Inflammatory macrophage treated with lipopolysaccharide for 1 hour (primary cell): ENCODE results near the gene HPSE2.

Experiments used
- DNase-seq, 2 donors: peaks; one replicate each; pipeline ENCODE4 v3.0.0-alpha.2; 2020 to 2022

Gene HPSE2

DNA sequence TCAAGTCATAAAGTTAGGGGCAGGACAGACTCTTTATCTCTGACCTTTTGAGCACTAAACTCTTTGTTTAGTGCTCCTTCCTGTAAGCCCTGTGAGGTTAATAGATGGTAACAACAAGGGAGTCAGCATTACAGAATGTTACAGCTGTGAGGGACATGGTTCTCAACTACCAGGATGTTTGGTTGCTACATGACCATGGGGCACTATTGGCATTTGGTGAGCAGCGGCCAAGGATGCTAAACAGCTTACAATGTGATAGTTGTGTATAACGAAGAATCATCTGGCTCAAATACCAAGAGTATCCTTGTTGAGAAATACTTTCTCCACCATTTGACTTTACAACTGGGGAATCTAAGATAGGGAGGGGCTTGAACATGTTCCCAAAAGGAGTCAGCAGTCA lies 753.6 kb downstream of the HPSE2 start:
- DNase-seq = no peak

DNA sequence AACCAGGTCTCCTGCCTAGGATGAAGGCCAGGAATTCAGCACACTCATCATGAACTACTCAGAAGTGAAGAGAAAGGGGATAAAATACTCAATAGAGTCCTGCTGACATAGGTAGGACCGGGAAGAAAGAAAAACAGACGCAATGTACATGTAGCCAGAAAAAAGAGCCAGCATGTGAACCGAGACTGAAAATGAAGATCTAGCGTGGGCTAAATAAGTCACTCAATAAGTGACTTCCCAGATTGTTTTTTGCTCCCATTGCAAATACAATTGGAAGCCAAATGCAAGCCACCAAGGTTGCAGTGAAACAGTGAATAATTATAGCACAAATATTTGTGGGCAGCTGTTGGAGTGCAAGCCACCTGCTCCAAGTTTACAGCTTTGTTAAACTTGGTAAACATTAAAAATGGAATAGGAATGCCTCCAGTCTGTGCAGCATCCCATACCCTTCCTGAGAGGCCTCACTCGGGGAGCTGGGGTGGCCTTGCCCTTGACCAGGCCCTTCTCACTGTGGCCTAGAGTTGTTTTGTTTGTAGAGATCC lies 754.2 kb downstream of the HPSE2 start:
- no peak for DNase-seq

DNA sequence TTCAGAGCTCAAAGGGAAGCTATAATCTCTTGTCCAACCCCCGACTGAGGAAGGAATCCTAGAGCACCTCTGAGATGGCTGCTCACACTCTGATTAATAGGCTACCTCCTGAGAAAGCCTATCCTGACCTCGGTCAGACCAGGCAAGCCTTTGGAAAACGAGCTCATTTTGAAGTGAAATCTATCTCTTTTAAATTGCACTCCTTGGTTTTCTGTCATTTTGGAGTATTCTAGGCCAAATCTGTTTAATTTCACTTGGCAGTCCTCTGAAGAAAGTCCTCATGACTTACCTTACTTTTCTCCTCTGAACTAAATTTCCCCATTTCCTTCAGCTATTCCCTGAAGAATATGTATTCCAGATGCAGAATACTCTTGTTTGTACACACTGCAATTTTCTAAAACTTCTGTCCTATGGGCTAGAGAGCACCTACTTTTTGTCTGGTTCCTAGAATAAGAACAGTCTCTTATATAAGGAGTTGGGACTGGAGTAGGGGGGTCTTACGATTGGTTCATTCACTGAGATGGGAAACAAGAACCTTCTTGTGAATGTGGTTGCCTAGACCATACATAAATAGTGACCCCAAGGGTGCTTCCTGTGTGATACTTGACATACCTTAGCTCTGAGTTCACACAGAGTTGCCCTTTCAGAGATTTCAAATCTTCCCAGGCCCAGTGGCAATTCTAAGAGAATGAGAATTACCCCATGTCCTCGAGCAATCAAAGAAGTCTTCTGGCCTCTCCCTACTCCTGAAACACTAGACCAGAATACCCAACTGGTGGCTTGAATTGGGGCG lies 757.0 kb downstream of the HPSE2 start:
- DNase-seq = no peak

DNA sequence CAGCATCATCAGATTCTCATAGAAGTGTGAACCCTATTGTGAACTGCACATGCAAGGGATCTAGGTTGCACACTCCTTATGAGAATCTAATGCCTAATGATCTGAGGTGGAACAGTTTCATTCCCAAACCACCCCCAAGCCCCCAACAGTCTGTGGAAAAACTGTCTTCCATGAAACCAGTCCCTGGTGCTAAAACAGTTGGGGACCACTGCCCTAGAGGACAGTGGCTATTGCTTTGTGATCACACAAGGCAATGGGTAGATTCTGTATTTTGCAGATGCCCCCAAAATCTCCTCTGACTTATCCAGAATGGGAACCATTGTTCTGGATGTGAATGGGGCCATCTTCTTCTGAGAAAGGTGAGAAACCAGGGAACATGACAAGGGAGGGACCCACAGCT lies 757.8 kb downstream of the HPSE2 start:
- no peak for DNase-seq

DNA sequence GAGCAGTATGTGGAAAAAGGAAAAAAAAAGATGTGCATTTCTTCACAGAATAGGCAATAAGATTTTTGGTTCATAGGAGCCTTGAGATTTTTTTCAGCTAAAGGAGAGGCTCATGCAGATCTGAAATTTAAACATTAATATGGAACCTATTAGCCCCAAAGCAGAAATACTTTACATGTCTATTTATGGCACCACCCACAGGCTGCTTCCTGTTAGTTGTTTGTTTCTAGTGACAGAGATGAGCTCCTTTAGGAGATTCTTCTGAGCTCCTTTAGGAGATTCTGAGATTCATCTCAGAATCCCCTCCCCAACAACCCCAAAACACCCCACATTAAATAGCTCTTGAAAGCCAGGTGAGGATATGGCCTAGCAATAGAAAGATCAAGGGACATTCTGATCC lies 761.0 kb downstream of the HPSE2 start:
- no peak for DNase-seq

DNA sequence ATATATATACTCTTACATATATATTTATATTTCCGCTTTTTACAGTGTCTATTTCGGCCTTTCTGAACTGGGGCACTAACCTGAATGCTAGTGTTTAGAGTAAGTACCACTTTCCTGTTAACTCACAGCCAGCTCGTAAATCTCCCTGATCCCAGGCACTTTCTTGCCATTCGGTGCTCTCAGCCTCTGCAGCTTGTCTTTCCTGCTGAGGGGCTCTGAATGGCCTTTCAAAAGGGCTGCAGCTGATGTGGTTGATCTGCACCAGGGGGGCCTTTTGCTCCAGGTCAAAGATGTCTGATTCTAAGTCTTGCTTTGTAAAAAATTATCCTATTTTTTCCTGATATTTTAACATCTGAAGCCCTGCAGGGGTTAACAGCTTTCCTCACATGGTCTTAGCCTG lies 763.5 kb downstream of the HPSE2 start:
- DNase-seq = no peak

DNA sequence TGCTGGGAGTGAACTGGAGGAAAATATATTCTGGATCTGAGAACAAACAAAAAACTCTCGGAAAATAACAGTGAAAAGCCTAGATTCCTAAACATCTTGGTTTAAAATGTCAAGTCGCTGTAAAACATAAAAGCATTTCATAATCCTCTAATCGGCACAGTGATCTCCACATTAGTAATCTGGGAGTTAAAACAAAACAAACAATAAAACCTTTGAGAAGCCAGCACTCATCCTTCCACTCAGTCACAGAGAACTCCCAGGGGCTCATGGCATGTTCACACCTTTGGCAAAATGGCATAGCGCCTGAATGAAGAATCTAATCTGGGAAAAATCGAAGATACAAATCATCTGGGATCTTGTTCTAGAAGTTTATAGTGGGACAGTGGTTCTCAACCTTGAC lies 764.8 kb downstream of the HPSE2 start:
- DNase-seq = no peak

DNA sequence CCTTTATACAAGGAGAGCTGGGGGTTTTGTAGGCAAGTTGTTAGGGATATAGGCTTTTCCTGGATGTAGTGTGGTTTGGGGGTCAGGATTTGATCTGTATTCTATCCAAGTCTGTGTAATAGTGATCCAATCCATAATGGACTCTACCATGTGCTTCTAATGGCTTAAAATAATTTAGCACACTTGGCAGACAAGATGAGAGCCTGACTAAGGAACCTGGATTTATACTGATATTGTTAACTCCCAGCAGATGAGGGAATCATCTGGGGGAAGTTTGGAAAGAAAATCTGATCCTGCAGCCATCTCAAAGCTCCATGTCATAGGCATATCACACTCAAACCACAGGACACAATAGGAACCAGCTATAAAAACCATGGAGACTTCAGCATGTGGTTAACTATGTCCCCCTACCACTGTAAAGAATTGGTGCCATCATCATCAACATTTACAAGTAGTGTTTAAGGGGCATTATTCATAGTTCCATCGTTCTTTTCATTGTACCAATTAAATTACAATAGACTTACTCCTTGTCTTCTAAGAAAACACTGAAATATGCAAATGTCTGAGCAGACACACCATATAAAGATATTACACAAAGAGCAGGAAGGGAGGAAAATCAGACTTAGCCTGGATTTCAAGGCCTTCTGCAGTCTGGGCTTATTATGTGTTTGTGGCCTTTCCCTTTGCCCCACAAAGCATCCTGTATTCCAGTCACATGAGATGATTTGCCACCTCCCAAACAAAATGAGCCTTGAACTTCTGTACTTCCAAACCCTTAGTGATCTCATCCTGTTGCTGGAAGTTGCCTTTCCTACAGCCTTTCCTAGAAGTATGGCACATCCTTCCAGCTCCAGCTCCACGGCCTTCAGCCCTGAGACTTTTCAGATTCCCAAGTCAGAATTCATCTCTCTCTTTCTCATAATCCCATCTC lies 766.4 kb downstream of the HPSE2 start:
- DNase-seq = no peak

DNA sequence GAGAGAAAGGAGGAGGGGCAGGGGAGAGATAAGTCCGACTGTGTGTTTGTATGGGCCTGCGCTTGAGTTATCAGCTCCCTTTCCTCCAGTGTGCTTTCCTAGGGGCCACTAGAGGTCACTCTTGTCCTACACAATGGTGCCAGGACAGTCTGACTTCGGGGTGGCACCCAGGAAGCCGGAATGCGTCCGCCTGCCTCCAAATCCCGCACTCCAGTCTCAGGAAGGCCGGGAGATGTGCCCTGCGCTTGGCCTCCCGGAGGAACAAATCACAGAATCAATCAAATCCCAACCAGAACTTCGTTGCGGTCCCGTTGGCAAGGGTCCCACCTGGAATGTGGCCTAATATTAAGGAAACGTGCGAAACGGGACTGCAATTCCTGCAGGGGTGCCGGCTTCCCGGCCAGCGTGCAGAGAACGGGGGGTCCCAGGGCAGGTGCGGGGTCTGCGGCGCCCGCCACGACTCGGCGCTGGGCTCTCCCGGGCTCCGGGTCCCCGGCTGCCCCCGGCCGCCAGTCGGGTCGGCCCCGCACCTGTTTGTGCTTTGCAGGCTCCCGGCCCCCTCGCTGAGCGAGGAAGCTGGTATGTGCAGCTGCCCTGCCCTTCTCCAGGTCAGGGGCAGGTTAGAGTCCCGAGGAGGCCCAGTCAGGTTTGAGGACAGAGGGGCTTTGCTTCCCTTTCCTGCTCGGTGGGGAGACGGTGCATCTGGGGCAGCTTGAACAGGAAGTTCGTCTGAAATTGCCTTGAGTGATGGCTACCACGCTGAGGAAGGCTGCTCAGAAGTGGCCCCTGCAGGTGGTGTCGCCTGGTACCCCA lies 767.9 kb downstream of the HPSE2 start:
- peak; percentile 67 to 85 for DNase-seq

DNA sequence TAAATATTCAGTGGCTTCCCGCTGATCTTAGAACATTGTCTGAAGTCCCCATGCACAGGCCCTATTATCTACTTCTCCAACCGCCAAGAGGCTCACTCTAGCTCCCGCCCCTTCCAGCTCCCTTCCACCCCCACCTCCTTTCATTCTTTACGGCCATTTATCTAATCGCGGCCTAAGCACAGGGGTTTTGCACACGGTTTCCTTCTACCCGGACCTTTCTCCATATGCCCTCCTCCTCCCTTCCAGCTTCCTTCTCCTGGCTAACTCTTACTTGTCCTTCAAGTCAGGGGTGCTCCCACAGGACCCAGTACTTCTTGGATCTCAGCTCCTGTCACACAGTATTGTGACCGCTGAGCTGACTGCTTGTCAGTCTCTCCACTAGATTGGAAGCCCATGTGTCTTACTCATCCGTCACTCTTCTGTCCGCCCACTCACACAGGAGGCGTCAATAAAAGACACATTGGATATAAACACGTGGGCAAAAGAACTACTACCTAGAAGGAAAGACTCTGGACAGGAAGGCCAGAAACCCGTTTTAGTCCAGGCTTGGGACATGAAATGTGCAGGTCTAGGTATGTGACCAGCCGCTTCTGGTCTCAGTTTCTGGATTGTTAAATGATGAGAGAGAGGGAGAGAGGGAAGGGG lies 768.7 kb downstream of the HPSE2 start:
- no peak for DNase-seq

DNA sequence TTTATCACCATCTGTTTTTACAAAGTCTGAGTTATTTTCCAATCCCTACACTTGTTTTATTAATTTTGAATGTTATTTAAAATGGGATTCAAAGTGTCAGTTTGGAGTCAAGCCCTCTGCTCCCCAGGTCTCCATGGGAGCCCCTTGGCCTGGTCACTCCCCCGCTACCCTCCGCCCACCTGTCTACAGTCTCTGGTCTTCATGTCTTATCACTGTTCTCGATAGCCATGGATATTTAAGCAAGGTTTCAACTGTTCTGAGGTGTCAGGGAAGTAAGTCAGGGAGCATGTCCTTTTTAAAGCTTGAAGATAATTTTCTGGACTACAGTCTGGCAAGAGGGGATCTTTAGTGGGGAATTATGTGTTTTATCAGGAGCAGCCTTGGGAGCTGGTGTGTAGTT lies 769.8 kb downstream of the HPSE2 start:
- no peak for DNase-seq

DNA sequence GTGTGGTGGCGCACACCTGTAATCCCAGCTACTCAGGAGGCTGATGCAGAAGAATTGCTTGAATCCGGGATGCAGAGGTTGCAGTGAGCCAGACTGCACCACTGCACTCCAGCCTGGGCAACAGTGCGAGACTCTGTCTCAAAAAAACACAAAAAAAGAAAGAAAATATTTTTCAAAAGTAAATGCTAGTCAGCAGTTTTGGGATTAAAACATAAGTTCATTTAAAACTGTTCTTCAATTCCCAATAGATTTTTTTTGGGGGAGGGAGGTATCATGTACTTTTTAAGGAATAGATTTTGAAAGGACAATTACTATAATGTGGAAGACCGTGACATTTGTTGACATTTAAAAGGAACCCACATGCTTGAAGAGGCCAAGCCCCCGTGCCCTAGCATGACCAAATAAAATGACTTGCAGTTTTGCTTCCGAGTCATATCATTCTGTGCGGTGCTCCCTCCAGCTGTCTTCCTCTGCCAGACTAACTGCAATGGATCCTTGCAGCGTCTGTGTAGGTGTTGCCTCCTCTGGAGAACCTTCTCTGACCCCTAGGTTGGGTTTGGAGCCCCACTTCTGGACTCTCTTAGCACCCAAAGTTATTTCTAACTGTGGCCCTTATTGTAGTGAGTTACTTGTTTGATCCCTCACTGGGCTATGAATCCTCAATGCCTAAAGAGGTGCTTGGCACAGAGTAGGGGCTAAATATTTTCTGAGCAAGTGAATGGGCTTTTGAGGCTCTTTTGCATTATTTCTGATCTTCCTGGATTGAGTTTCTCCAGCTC lies 771.5 kb downstream of the HPSE2 start:
- DNase-seq = peak in 1 of 2 donors; percentile 12

DNA sequence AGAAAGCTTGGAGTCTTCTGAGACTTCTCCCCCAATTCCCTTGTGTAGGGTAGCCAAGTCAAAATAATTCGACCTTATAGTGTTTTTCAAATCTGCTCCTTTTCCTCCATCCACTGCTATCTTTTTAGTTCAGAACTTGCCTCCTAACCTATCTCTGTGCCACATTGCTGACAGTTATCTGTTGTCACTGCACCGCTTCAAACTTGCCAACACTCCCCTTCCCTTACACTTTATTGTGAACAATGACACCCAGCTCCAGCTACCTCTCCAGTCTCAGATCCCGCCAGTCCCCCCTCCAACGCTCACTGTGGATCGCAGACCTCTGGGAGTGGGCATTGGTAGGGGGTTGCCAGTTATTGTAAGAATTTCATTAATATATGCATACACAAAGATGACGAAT lies 772.6 kb downstream of the HPSE2 start:
- DNase-seq = no peak

DNA sequence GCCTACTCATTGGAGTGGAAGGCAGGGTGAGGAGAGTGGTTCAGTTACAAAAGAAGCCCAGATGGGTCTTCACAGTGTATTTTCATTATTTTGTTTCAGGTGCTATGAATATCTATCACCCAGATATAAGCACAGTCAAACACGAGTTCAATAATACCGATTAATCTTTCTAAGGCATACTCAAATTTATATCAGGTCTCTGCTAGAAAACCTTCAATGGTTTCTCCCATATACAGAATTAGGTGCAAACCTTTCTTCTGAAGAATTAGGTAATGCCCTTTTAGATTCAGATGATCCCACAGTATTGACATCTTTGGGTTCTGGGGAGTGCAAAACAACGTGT lies 774.2 kb downstream of the HPSE2 start:
- no peak for DNase-seq

DNA sequence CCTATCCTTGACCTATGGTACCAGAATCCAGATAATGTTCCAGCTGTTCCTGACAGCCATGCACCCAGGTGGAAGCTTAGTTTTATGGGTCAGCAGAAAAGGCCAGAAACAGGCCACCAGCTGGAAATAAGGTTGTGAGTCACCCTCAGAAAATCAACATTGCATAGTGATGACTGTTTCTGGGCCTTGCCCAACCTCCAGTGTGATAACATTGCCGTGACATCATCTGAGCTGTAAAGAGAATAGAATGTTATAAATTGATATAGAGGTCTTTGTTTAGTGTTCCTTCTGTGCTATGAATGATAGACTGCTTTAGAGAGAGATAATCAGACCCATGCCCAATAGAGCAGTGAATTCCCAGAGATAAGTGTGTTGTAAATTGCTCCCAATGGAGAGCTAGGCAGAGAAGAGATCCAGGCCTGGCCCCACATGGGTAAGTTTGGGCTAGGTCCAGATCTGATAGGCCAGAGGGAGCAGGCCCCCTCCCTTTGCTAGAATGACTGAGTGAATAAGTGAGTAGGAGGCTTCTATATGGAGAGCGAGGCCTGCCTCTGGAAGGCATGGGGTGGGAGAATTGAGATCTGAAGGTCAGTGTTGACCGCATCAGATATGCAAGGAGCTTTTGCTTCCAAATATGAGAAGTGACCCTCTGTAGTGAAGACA lies 774.7 kb downstream of the HPSE2 start:
- DNase-seq = peak; percentile 80 to 83

DNA sequence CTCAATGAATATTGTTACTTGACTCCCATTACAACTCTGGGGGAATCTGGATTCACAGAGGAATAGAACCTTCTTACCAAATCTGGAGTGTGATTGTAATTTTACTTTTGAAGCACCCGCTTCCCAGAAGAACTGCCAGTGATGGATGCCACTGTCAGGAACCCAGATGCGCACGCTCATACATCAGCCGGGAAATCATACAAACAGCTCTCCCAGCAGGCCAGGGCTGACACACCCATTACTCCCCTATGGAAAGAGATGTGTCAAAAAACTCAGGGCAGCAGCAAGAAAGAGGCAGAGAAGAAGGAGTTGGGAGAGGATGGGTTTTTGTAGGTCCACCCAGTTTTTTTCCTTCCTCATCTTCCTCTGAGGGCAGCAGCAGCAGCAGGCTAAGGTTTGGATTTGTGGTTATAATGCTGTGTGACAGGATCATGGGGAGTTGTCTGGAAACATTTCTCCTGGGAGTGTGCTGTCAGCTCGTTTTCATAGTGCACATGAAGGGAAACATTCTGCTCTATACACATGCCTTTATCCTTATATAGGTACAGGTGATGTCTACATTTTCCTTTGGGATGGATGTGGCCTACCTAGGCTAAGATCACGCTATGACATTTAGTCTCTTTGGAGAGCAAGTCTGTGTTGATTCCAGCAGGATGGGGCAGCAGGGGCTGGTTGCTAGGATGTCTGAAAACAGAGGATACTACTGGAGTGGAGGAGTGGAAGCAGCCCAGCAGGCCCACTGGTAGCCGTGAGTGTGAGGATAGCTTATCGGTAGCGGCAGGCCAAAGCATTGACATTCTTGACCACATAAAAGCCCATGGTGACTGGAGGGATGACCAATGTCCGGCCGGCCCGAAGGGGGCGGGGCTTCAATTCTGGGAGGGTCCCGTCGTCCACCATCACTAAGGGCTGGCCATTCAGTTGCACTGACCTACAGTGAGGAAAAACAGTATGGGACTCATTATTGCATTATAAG lies 776.6 kb downstream of the HPSE2 start:
- DNase-seq = no peak

DNA sequence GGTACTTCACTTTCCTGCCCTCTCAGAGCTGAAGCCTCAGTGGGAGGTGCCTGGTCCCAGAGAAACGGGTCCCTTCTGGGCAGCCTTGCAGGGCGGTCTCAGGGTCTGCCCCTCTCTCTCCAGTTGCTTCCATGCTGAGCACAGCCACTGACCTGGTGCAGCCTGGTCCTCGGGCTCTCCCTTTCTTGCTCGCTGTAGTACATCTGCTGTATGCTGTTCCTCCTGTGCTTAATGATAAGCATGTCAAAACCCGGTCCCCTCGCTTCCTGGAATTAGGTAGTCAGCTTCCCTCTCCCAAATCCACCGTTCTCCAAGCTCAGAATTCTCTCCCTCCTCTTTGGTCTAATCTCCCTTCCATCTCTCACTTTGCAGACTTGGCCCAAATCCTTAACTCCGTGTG lies 777.9 kb downstream of the HPSE2 start:
- DNase-seq = no peak

DNA sequence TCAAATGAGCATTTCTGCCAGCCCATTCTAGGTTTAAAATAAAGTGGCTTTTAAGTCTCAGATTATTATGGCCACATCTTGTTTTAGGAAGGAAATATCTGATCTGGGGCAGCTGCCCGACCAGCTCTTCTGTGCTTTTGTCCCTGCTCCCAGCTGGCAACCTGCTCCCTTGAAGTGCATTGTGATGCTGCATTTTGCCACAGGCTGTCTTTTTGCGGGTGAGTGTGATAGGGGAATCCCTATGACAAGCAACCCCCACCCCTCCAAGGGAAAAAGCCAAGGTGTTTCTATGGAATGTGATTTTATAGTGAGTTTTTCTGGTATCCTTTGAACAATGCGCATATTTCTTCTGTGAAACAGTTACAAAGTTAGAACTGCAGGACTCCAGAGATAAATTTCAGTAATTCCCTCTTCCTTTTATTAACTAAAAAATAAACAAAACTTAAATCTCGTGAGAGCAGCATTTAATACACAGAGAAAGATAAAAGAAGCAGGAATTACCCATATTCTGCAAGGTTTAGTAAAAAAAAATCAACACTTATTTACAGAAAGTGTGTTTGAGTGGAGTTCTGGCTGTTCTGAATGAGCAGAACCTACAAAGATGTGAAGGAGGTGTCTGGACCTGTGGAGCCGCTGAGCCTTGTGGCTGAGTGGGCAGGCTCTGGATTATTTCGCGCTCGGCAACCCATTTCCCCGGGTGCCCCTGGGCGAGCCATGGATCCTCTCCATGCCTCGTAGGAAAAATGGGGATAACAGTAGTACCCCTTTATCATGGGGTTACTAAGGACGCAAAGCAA lies 778.8 kb downstream of the HPSE2 start:
- DNase-seq = no peak

DNA sequence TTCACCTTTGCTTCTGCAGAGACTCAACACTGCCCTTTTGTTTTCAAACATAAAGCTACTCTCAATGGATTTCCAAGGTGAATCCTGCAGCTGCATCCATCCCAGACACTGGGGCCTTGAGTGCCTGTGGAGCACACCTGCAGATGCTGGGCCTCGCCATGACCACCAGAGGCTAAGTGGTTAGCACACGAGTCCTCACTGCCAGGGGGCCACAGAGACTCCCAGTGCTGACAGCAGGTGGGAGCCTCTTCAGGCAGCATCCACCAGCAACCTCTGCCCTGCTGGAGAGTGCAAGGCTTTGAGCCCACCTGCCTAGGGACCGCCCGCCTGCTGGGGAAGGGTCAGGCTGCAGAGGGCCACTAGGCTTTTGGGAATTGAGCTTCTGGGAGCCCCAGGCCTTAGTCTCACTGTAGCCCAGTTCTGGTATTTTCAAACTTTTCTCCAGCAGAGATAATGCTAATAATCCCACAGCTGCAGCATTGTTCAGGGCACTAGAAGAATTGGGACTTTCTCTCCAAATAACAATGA lies 779.5 kb downstream of the HPSE2 start:
- DNase-seq = no peak
